ENCODE measurements around the gene MESP2.

The MESP2 gene

GRCh38 chr15:89822951-89823711 is 47.0 kb downstream of the MESP2 start:
- no peak overlapping the region for H3K4me2 ChIP-seq (ENCODE audit: low read length)
- H3K79me2 ChIP-seq (ENCODE audit: insufficient read depth, low read length): no peaks in the 10 kb centered on the region
- no peaks in the 10 kb centered on the region for H3K9me3 ChIP-seq (ENCODE audit: low read length)
- no peak overlapping the region for H3K27ac ChIP-seq (ENCODE audit: low read depth, low read length, poor library complexity, severe bottlenecking)
- H3K27me3 ChIP-seq (ENCODE audit: insufficient read depth, low read length): no peaks in the 10 kb centered on the region; the same call in 1 of the 2 replicates
- H4K20me1 ChIP-seq (ENCODE audit: insufficient read depth, low read length): no peaks in the 10 kb centered on the region
- H3K9me2 ChIP-seq (ENCODE audit: low read depth, low read length): no peaks in the 10 kb centered on the region
- no peak overlapping the region for H2AFZ ChIP-seq (ENCODE audit: low read length)
- no peak for TF ChIP-seq EZH2 (IDR thresholded peaks at IDR 0.05; ENCODE audit: borderline replicate concordance, low read length)
- TF ChIP-seq, protein P1, sequence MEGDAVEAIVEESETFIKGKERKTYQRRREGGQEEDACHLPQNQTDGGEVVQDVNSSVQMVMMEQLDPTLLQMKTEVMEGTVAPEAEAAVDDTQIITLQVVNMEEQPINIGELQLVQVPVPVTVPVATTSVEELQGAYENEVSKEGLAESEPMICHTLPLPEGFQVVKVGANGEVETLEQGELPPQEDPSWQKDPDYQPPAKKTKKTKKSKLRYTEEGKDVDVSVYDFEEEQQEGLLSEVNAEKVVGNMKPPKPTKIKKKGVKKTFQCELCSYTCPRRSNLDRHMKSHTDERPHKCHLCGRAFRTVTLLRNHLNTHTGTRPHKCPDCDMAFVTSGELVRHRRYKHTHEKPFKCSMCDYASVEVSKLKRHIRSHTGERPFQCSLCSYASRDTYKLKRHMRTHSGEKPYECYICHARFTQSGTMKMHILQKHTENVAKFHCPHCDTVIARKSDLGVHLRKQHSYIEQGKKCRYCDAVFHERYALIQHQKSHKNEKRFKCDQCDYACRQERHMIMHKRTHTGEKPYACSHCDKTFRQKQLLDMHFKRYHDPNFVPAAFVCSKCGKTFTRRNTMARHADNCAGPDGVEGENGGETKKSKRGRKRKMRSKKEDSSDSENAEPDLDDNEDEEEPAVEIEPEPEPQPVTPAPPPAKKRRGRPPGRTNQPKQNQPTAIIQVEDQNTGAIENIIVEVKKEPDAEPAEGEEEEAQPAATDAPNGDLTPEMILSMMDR (IDR thresholded peaks at IDR 0.05; ENCODE audit: low read length): no peak
- no peak overlapping the region for H3K4me3 ChIP-seq (ENCODE audit: low read depth, low read length, poor library complexity, severe bottlenecking)
- H3K9ac ChIP-seq (ENCODE audit: low read length): no peak overlapping the region
- no peaks in the 10 kb centered on the region for H3F3A ChIP-seq (ENCODE audit: insufficient read depth, low read length)
- no peaks in the 10 kb centered on the region for H3K4me1 ChIP-seq (ENCODE audit: insufficient read depth, low read length, severe bottlenecking)
- no peaks in the 10 kb centered on the region for H3K36me3 ChIP-seq (ENCODE audit: insufficient read depth, low read length)

- Histone ChIP-seq H3K36me3 (ENCODE audit: insufficient read depth, low read length) (no peaks in the 10 kb centered on the region), H3K4me3 (ENCODE audit: low read depth, low read length, poor library complexity, severe bottlenecking) (no peak overlapping the region), H3K79me2 (ENCODE audit: insufficient read depth, low read length) (no peaks in the 10 kb centered on the region), H3K27ac (ENCODE audit: low read depth, low read length, poor library complexity, severe bottlenecking) (no peak overlapping the region), H3F3A (ENCODE audit: insufficient read depth, low read length) (no peaks in the 10 kb centered on the region), H3K4me1 (ENCODE audit: insufficient read depth, low read length, severe bottlenecking) (no peaks in the 10 kb centered on the region), H3K9me2 (ENCODE audit: low read depth, low read length) (no peaks in the 10 kb centered on the region), H3K27me3 (ENCODE audit: insufficient read depth, low read length) (no peaks in the 10 kb centered on the region; the same call in 1 of the 2 replicates), H2AFZ (ENCODE audit: low read length) (no peak overlapping the region), H4K20me1 (ENCODE audit: insufficient read depth, low read length) (no peaks in the 10 kb centered on the region), H3K4me2 (ENCODE audit: low read length) (no peak overlapping the region), H3K9ac (ENCODE audit: low read length) (no peak overlapping the region), H3K9me3 (ENCODE audit: low read length) (no peaks in the 10 kb centered on the region)
- no peak for TF ChIP-seq EZH2 (IDR thresholded peaks at IDR 0.05; ENCODE audit: borderline replicate concordance, low read length)
- TF ChIP-seq, protein P1 (IDR thresholded peaks at IDR 0.05; ENCODE audit: low read length): no peak
Observed at GRCh38 chr15:89823836-89824606, 47.9 kb downstream of the MESP2 start.

DNA sequence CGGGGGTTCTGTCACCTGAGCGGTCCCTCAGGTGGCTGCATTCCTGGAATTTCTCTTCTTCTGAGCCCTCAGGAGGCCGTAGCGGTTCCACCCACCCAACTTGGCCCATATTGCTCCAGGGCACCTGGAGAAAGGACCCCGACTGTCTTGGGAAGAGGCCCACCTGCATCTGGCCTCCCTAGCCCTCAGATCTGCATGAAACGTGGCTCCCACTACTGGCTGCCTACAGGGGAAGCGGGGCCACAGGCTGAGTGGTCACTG is 48.4 kb downstream of the MESP2 start:
- Histone ChIP-seq H4K20me1 (ENCODE audit: insufficient read depth, low read length) (no peaks in the 10 kb centered on the region), H3K4me3 (ENCODE audit: low read depth, low read length, poor library complexity, severe bottlenecking) (no peak overlapping the region), H3K79me2 (ENCODE audit: insufficient read depth, low read length) (no peaks in the 10 kb centered on the region), H3F3A (ENCODE audit: insufficient read depth, low read length) (no peaks in the 10 kb centered on the region), H3K27ac (ENCODE audit: low read depth, low read length, poor library complexity, severe bottlenecking) (no peak overlapping the region), H3K4me1 (ENCODE audit: insufficient read depth, low read length, severe bottlenecking) (no peaks in the 10 kb centered on the region), H3K36me3 (ENCODE audit: insufficient read depth, low read length) (no peaks in the 10 kb centered on the region), H3K9me2 (ENCODE audit: low read depth, low read length) (no peaks in the 10 kb centered on the region), H3K9ac (ENCODE audit: low read length) (no peak overlapping the region), H3K27me3 (ENCODE audit: insufficient read depth, low read length) (no peaks in the 10 kb centered on the region; the same call in 1 of the 2 replicates), H3K9me3 (ENCODE audit: low read length) (no peaks in the 10 kb centered on the region), H2AFZ (ENCODE audit: low read length) (no peak overlapping the region), H3K4me2 (ENCODE audit: low read length) (no peak overlapping the region)
- TF ChIP-seq, protein P1 (IDR thresholded peaks at IDR 0.05; ENCODE audit: low read length): no peak
- TF ChIP-seq EZH2 (IDR thresholded peaks at IDR 0.05; ENCODE audit: borderline replicate concordance, low read length): no peak

All from OCI-LY1 (cell line).